ENCODE measurements around the gene DDX3X. TPM values are rescaled to one million over a fixed set of nuclear protein-coding genes. Genes with fewer than 3 reads are reported as not detected.

Gene DDX3X
- total and polyA plus RNA-seq, 2 of the 13 experiments (the other 11 are each of a cell fraction or from before 2014, with no cell fraction given) = 53.5 to 239 TPM

DNA sequence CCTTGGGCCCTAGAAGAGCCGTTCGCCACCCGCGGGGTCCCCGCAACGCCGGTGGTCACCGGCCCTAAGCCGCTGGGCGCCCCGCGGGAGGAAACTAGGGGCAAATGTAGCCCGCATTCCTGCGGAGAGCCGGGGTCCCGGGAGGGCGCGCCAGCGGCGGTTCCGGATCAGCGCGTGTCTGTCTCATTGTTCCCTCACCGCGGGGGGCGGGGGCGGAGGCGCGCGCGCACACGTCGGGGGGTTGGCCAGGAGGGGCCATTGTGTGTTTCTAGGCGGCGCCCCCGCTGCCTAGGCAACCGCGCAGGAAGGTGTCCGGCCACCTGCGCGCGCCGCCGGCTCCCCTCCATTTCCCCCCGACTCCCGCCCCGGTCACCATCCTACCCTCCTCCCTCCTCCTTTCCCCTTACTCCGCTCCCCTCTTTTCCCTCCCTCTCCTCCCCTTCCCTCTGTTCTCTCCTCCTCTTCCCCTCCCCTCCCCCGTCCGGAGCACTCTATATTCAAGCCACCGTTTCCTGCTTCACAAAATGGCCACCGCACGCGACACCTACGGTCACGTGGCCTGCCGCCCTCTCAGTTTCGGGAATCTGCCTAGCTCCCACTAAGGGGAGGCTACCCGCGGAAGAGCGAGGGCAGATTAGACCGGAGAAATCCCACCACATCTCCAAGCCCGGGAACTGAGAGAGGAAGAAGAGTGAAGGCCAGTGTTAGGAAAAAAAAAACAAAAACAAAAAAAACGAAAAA lies 789 bp upstream of the DDX3X start (continued):
- TF ChIP-seq LCORL (IDR thresholded peaks at IDR 0.05) (peak; percentile 61; the same call in 1 of the 2 replicates), LCORL (CRISPR knock-in tag; IDR thresholded peaks at IDR 0.05) (no peak), SMARCC2 (IDR thresholded peaks at IDR 0.05) (no peak), PPARG (CRISPR knock-in tag; conservative IDR thresholded peaks at IDR 0.05) (no peak), TCF7L2 (IDR thresholded peaks at IDR 0.05; ENCODE audit: low read depth, low read length) (no peak), SMAD1 (CRISPR knock-in tag; IDR thresholded peaks at IDR 0.05; ENCODE audit: borderline replicate concordance, low read depth) (no peak), PHF20 (CRISPR knock-in tag; IDR thresholded peaks at IDR 0.05) (0 out of 2 replicates have a peak, but pooled peaks have one; percentile 3), HES4 (CRISPR knock-in tag; IDR thresholded peaks at IDR 0.05; ENCODE audit: borderline replicate concordance) (0 out of 2 replicates have a peak, but pooled peaks have one; percentile 12), ZNF431 (CRISPR knock-in tag; IDR thresholded peaks at IDR 0.05; ENCODE audit: borderline replicate concordance, low read depth) (no peak), ZSCAN25 (CRISPR knock-in tag; IDR thresholded peaks at IDR 0.05) (peak; percentile 93)
- TF ChIP-seq, protein P1, sequence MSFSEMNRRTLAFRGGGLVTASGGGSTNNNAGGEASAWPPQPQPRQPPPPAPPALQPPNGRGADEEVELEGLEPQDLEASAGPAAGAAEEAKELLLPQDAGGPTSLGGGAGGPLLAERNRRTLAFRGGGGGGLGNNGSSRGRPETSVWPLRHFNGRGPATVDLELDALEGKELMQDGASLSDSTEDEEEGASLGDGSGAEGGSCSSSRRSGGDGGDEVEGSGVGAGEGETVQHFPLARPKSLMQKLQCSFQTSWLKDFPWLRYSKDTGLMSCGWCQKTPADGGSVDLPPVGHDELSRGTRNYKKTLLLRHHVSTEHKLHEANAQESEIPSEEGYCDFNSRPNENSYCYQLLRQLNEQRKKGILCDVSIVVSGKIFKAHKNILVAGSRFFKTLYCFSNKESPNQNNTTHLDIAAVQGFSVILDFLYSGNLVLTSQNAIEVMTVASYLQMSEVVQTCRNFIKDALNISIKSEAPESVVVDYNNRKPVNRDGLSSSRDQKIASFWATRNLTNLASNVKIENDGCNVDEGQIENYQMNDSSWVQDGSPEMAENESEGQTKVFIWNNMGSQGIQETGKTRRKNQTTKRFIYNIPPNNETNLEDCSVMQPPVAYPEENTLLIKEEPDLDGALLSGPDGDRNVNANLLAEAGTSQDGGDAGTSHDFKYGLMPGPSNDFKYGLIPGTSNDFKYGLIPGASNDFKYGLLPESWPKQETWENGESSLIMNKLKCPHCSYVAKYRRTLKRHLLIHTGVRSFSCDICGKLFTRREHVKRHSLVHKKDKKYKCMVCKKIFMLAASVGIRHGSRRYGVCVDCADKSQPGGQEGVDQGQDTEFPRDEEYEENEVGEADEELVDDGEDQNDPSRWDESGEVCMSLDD (CRISPR knock-in tag; IDR thresholded peaks at IDR 0.05; ENCODE audit: borderline replicate concordance) = no peak
- TF ChIP-seq, protein P2, sequence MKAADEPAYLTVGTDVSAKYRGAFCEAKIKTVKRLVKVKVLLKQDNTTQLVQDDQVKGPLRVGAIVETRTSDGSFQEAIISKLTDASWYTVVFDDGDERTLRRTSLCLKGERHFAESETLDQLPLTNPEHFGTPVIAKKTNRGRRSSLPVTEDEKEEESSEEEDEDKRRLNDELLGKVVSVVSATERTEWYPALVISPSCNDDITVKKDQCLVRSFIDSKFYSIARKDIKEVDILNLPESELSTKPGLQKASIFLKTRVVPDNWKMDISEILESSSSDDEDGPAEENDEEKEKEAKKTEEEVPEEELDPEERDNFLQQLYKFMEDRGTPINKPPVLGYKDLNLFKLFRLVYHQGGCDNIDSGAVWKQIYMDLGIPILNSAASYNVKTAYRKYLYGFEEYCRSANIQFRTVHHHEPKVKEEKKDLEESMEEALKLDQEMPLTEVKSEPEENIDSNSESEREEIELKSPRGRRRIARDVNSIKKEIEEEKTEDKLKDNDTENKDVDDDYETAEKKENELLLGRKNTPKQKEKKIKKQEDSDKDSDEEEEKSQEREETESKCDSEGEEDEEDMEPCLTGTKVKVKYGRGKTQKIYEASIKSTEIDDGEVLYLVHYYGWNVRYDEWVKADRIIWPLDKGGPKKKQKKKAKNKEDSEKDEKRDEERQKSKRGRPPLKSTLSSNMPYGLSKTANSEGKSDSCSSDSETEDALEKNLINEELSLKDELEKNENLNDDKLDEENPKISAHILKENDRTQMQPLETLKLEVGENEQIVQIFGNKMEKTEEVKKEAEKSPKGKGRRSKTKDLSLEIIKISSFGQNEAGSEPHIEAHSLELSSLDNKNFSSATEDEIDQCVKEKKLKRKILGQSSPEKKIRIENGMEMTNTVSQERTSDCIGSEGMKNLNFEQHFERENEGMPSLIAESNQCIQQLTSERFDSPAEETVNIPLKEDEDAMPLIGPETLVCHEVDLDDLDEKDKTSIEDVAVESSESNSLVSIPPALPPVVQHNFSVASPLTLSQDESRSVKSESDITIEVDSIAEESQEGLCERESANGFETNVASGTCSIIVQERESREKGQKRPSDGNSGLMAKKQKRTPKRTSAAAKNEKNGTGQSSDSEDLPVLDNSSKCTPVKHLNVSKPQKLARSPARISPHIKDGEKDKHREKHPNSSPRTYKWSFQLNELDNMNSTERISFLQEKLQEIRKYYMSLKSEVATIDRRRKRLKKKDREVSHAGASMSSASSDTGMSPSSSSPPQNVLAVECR (CRISPR knock-in tag; IDR thresholded peaks at IDR 0.05; ENCODE audit: borderline replicate concordance) = peak; percentile 60; the same call in 1 of the 2 replicates
- TF ChIP-seq, protein P3, sequence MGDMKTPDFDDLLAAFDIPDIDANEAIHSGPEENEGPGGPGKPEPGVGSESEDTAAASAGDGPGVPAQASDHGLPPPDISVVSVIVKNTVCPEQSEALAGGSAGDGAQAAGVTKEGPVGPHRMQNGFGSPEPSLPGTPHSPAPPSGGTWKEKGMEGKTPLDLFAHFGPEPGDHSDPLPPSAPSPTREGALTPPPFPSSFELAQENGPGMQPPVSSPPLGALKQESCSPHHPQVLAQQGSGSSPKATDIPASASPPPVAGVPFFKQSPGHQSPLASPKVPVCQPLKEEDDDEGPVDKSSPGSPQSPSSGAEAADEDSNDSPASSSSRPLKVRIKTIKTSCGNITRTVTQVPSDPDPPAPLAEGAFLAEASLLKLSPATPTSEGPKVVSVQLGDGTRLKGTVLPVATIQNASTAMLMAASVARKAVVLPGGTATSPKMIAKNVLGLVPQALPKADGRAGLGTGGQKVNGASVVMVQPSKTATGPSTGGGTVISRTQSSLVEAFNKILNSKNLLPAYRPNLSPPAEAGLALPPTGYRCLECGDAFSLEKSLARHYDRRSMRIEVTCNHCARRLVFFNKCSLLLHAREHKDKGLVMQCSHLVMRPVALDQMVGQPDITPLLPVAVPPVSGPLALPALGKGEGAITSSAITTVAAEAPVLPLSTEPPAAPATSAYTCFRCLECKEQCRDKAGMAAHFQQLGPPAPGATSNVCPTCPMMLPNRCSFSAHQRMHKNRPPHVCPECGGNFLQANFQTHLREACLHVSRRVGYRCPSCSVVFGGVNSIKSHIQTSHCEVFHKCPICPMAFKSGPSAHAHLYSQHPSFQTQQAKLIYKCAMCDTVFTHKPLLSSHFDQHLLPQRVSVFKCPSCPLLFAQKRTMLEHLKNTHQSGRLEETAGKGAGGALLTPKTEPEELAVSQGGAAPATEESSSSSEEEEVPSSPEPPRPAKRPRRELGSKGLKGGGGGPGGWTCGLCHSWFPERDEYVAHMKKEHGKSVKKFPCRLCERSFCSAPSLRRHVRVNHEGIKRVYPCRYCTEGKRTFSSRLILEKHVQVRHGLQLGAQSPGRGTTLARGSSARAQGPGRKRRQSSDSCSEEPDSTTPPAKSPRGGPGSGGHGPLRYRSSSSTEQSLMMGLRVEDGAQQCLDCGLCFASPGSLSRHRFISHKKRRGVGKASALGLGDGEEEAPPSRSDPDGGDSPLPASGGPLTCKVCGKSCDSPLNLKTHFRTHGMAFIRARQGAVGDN (CRISPR knock-in tag; IDR thresholded peaks at IDR 0.05) = peak; percentile 84
- TF ChIP-seq, protein P4, sequence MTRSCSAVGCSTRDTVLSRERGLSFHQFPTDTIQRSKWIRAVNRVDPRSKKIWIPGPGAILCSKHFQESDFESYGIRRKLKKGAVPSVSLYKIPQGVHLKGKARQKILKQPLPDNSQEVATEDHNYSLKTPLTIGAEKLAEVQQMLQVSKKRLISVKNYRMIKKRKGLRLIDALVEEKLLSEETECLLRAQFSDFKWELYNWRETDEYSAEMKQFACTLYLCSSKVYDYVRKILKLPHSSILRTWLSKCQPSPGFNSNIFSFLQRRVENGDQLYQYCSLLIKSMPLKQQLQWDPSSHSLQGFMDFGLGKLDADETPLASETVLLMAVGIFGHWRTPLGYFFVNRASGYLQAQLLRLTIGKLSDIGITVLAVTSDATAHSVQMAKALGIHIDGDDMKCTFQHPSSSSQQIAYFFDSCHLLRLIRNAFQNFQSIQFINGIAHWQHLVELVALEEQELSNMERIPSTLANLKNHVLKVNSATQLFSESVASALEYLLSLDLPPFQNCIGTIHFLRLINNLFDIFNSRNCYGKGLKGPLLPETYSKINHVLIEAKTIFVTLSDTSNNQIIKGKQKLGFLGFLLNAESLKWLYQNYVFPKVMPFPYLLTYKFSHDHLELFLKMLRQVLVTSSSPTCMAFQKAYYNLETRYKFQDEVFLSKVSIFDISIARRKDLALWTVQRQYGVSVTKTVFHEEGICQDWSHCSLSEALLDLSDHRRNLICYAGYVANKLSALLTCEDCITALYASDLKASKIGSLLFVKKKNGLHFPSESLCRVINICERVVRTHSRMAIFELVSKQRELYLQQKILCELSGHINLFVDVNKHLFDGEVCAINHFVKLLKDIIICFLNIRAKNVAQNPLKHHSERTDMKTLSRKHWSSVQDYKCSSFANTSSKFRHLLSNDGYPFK (CRISPR knock-in tag; IDR thresholded peaks at IDR 0.05; ENCODE audit: borderline replicate concordance) = peak; percentile 59; the same call in 1 of the 2 replicates

All from HepG2 (cell line).